HepG2 (cell line): ENCODE results near the gene EVA1A. TPM values are rescaled to one million over a fixed set of nuclear protein-coding genes. Genes with fewer than 3 reads are reported as not detected.

Experiments
- ARNT2 ChIP-seq: sonication (generic); formaldehyde crosslinking; IDR thresholded peaks from 2 replicates; pipeline ENCODE4 v1.8.0; 2022; ENCODE audit warnings: mild to moderate bottlenecking, low read depth, missing genetic modification reagents, moderate library complexity
- ATAD3A ChIP-seq: sonication (generic); formaldehyde crosslinking; IDR thresholded peaks from 2 replicates; pipeline ENCODE4 v1.4.0; 2020; ENCODE audit warnings: missing genetic modification reagents
- BCL3 ChIP-seq: sonication (generic); formaldehyde crosslinking; IDR thresholded peaks from 2 replicates; pipeline ENCODE4 v1.5.1; 2020; ENCODE audit warnings: mild to moderate bottlenecking, missing genetic modification reagents, moderate library complexity
- FOXP1 ChIP-seq, 2 experiments: fragments of 450-650 bp in 1 of 2; IDR thresholded peaks; 2 replicates each; pipeline ENCODE4 v1.6.1; 2017 to 2018; ENCODE audit warnings: antibody characterized with exemption in 1 of 2
- HDAC1 ChIP-seq: sonication (generic); formaldehyde crosslinking; IDR thresholded peaks from 2 replicates; pipeline ENCODE4 v1.5.1; 2020; ENCODE audit warnings: mild to moderate bottlenecking, missing genetic modification reagents
- MEIS1 ChIP-seq: sonication (generic); formaldehyde crosslinking; IDR thresholded peaks from 2 replicates; pipeline ENCODE4 v1.9.0; 2021; ENCODE audit warnings: mild to moderate bottlenecking, missing genetic modification reagents, moderate library complexity, borderline replicate concordance
- MTA1 ChIP-seq: sonication (generic); formaldehyde crosslinking; IDR thresholded peaks from 2 replicates; pipeline ENCODE4 v1.4.0; 2020; ENCODE audit warnings: missing genetic modification reagents, mild to moderate bottlenecking, borderline replicate concordance
- NCOA5 ChIP-seq: sonication (generic); formaldehyde crosslinking; IDR thresholded peaks from 2 replicates; pipeline ENCODE4 v1.4.0; 2020; ENCODE audit warnings: missing genetic modification reagents
- NR0B2 ChIP-seq: sonication (generic); formaldehyde crosslinking; IDR thresholded peaks from 2 replicates; pipeline ENCODE4 v1.4.0; 2020; ENCODE audit warnings: mild to moderate bottlenecking, missing genetic modification reagents
- PBX2 ChIP-seq: IDR thresholded peaks from 2 replicates; pipeline ENCODE4 v1.6.1; 2016; ENCODE audit warnings: control low read depth
- RARA ChIP-seq: IDR thresholded peaks from 2 replicates; pipeline ENCODE4 v1.6.1; 2016; ENCODE audit warnings: missing genetic modification reagents, missing compliant biosample characterization
- ZBTB2 ChIP-seq: sonication (generic); formaldehyde crosslinking; IDR thresholded peaks from 2 replicates; pipeline ENCODE4 v1.8.0; 2022; ENCODE audit warnings: low read depth, missing genetic modification reagents
- ZFP91 ChIP-seq: sonication (generic); formaldehyde crosslinking; IDR thresholded peaks from 2 replicates; pipeline ENCODE4 v1.9.0; 2022; ENCODE audit warnings: missing genetic modification reagents, mild to moderate bottlenecking, borderline replicate concordance
- ZNF10 ChIP-seq: sonication (generic); formaldehyde crosslinking; IDR thresholded peaks from 2 replicates; pipeline ENCODE4 v1.4.0; 2020; ENCODE audit warnings: mild to moderate bottlenecking, low read depth, missing genetic modification reagents, borderline replicate concordance
- ZNF282 ChIP-seq: fragments of 450-650 bp; IDR thresholded peaks from 2 replicates; pipeline ENCODE4 v1.6.1; 2018; ENCODE audit not compliant: partially characterized antibody
- ZNF292 ChIP-seq: sonication (generic); formaldehyde crosslinking; IDR thresholded peaks from 2 replicates; pipeline ENCODE4 v1.8.1; 2022; ENCODE audit warnings: mild to moderate bottlenecking, low read depth, missing genetic modification reagents, borderline replicate concordance
- ZNF329 ChIP-seq: sonication (generic); formaldehyde crosslinking; IDR thresholded peaks from 2 replicates; pipeline ENCODE4 v1.9.0; 2021; ENCODE audit warnings: low read depth, mild to moderate bottlenecking, missing genetic modification reagents
- ZNF580 ChIP-seq: IDR thresholded peaks from 2 replicates; pipeline ENCODE4 v1.6.1; 2016; ENCODE audit warnings: low read depth, borderline replicate concordance
- ZNF772 ChIP-seq: sonication (generic); formaldehyde crosslinking; IDR thresholded peaks from 2 replicates; pipeline ENCODE4 v1.5.0; 2020; ENCODE audit warnings: mild to moderate bottlenecking, missing genetic modification reagents
- ZNF800 ChIP-seq: sonication (generic); formaldehyde crosslinking; IDR thresholded peaks from 2 replicates; pipeline ENCODE4 v1.4.0; 2020; ENCODE audit warnings: missing genetic modification reagents
- ZSCAN9 ChIP-seq: IDR thresholded peaks from 2 replicates; pipeline ENCODE4 v1.6.1; 2016; ENCODE audit warnings: borderline replicate concordance
- polyA plus RNA-seq, 8 experiments: library from polyadenylated mRNA; depleted of rRNA in 3 of 8; stranded (reverse) in 7 of 8; unstranded in 1 of 8; fragments of >200 nt; fragmentation: Illumina TruSeq in 4 of 8; extraction: Trizol in 4 of 8; gene quantifications; 2 replicates each; pipeline versions ENCODE4 v1.2.1 to v1.2.3, GENCODE V29; 2011 to 2016; ENCODE audit warnings: low read depth in 4 of 8, missing spikeins in 1 of 8, mixed read lengths in 1 of 8; ENCODE audit not compliant: insufficient read depth in 1 of 8
- total RNA-seq, 5 experiments: library from RNA; depleted of rRNA; stranded (reverse); fragments of >200 nt; fragmentation: Illumina TruSeq; extraction: Trizol; gene quantifications; 2 replicates each; pipeline ENCODE4 v1.2.3, GENCODE V29; 2016; ENCODE audit warnings: low read depth in 1 of 5

The EVA1A gene
- total and polyA plus RNA-seq, 2 of the 13 experiments (the other 11 are each of a cell fraction or from before 2014, with no cell fraction given): 57.5 to 57.8 TPM

GRCh38 chr2:75521225-75521872 lies 39.4 kb downstream of the EVA1A start (continued):
- TF ChIP-seq ZNF800 (no peak), ZFP91 (CRISPR knock-in tag) (no peak), ZSCAN9 (CRISPR knock-in tag) (peak; percentile 66; the same call in 1 of the 2 replicates), MEIS1 (CRISPR knock-in tag) (peak; percentile 48; the same call in 1 of the 2 replicates), ZNF292 (no peak), ZNF329 (CRISPR knock-in tag) (no peak), ZNF580 (CRISPR knock-in tag) (peak; percentile 41; the same call in 1 of the 2 replicates), ZNF10 (CRISPR knock-in tag) (no peak), HDAC1 (CRISPR knock-in tag) (peak; percentile 66), ATAD3A (CRISPR knock-in tag) (no peak), FOXP1 (IDR thresholded peaks at IDR 0.05) (0 out of 2 replicates have a peak, but pooled peaks have one; percentile 36), FOXP1 (CRISPR knock-in tag; IDR thresholded peaks at IDR 0.05) (peak; percentile 93), NCOA5 (CRISPR knock-in tag) (no peak), ZNF772 (CRISPR knock-in tag) (peak; percentile 60; the same call in 1 of the 2 replicates), PBX2 (CRISPR knock-in tag) (peak; percentile 31; the same call in 1 of the 2 replicates), BCL3 (CRISPR knock-in tag) (no peak), ZBTB2 (CRISPR knock-in tag) (no peak), ZNF282 (no peak), MTA1 (CRISPR knock-in tag) (no peak; the same call in 1 of the 2 replicates), NR0B2 (CRISPR knock-in tag) (no peak), RARA (CRISPR knock-in tag) (peak; percentile 95), ARNT2 (CRISPR knock-in tag) (0 out of 2 replicates have a peak, but pooled peaks have one; percentile 30)
